Sciatic nerve (tissue), 2 donors: ENCODE data around the gene SYT9. TPM values are rescaled to one million over a fixed set of nuclear protein-coding genes. Genes with fewer than 3 reads are reported as not detected.
"Not testable (repeated sequence)": the region's sequence is repeated elsewhere in the genome, so short reads cannot be mapped to it uniquely, and the experiment has no call there.

ENCODE experiments used
- ATAC-seq: fragments of 200-7000 bp; cut with Tn5 transposase; one replicate; pipeline ENCODE4 v1.9.1; 2020; ENCODE audit warnings: mild to moderate bottlenecking, moderate library complexity
- DNase-seq: peaks from one replicate; pipeline ENCODE4 v3.0.0-alpha.2; 2020; ENCODE audit warnings: low spot score
- intact Hi-C: fragments of 100-400 bp; cut with DNase I; formaldehyde crosslinking; loops from one replicate; pipeline ENCODE4 v1.14.2; 2022
- microRNA-seq: library from miRNA; unstranded; fragments of <30 nt; microRNA quantifications from one replicate; pipeline ENCODE4 v1.2.0, GENCODE V29; 2020
- total RNA-seq: library from RNA; stranded (reverse); fragmentation: NEBNext Ultra II Directional; extraction: Animal tissue kit (Norgen Biotek cat#: 25700); gene quantifications from one replicate; pipeline ENCODE4 v1.2.1, GENCODE V29; 2021
- donor health status: DM: no; HTN: no; CAD: no.
- donor health status: DM: no; HTN: no; CAD: no.

SYT9 gene
- total RNA-seq, 1 donor from 2014 or later, result not detected

DNA sequence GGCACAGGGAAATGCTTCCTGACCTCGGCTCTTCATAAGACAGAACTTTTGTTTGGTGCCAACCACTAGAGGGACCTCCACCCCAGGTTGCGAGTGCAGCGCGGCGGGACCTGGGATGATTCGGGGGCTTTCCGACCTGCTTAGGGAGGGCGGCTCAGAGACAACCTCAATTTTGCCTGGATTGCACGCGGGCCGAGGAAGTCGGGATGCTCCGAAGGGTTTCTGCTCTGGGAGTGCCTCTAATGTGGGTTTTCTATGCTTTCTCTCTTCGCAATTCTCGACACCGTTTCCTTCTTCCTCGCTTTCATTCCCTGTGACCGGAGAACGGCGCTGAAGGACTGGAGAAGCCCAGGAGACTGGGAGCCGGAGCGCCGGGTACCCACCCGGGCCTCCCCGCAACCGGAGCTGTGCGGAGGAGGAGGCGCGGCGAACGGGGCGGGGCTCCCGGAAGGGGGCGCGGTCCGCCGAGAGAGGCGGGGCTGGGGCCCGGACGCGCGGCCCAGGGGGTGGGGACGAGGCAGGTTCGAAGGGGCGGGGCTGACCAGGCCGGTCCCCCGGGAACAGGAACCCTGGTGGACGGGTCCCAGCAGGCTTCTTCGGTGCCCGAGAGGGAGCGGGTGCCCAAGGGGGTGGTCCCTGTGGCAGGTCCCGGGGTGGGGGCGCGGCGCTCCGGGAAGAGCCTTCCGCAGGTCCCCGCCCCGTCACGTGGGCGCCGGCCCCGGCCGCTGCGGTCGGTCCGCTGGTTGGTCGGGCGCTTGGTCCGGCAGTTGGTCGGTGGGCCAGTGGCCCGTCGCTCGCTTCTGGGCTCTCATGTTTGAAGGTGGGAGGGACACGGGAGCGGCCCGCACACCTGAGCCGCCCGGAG lies 261.8 kb downstream of the SYT9 start, which contains the start of gene PPFIBP2:
PPFIBP2 (plus strand) TSS at position 766 of the 865 bp plus-strand sequence. CDS start 35,477 bp downstream, outside the sequence.
- intact Hi-C loops, result no loop called here
- peak; percentile 93 for DNase-seq
- ATAC-seq, result peak; percentile 93

DNA sequence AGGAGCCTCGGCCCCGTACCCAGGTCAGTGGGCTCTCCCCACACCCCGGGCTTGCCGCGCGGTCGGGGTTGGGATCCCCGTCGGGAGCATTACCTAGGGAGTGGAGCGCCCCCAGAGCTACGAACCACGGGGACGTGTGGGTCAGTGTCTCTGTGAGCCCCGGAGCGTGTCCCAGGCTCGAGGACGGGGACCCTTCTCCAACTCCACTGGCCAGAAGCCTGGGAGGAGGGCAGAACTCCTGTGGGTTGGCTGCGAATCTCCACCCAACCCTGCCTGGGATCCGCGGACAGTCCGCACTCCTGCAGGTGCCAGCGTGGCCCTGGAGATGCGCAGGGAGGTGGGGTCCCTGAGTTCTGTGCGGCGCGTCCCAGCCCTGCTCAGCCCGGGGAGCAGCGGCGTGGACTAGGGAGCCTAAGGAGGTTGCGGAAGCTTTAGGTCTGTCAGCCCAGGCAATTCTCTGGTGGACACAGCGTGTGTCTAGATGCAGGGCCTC lies 262.4 kb downstream of the SYT9 start:
- intact Hi-C loops, result no loop called here
- ATAC-seq (peak; percentile 29), DNase-seq (peak; percentile 64)

DNA sequence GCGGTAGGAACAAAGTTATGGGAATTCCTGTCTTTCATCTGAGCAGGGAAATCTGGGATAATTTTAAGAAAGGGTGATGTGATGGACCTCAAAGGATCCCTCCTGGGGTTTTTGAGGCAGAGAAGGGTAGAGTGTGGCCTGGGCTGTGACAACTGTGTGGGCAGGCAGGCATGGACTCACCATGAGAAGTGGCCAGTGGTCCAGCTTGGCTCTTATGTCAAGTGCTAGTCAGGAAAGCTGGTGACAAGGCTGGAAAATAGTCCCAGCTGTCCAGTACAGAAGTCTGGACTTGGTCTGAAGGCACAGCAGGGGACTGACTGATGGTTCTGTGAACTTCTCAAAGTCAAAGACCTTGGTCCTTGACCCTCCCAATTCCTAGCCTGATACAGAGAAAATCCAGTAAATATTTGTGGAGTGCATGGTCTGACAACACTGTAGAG lies 263.8 kb downstream of the SYT9 start:
- intact Hi-C loops, result no loop called here
- ATAC-seq (no peak), DNase-seq (no peak)

DNA sequence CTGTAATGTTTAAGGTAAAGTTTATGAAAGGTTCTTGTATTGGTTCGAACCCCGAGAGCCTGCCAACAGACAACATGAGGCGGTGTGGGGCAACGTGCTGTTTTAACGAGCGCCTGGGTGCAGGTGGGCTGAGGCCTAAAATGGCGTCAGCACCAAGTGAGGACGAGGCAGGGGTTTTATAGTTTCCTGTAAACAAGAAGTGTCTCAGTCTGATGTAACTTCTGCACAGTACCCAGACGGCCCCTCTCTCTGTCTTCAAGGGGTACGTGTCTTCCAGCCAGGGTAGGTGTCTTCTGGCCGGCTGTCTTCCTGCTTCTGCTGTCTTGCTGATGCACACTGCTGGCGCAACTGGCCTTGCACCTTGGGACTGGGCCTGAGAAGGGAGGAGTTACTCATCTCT lies 264.8 kb downstream of the SYT9 start:
- intact Hi-C loops, result no loop called here
- DNase-seq (no peak), ATAC-seq (no peak)

DNA sequence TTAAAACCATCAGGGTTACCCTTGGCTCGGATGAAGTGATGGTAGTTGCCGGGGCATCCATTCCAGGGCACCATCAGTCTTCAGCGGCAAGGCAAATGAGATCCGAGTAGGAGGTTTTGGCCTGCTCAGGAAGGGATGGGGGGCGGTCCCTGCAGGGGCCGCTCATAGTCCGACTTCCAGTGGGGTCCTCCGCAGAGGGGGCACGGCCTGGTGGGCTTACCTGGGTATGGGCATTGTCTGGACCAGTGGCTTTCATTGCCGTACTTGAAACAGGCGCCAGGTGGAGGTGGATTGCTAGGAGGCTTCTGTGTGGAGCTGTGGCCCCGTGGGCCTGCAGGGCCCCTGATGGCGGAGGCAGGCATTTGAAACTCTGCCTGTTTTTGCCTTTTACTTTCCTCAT lies 266.0 kb downstream of the SYT9 start:
- intact Hi-C loops, ATAC-seq, DNase-seq: not testable (repeated sequence)

Small RNA genes lying within 50 kb of the gene (microRNA-seq; reads per million reads assigned to microRNA genes)
- not detected for gene MIR302E

Other genes starting within 250 kb of the SYT9 start
- gene ZNF214, start 231.6 kb upstream of the SYT9 start, total RNA-seq, result 8.3 TPM
- 0.53 TPM for gene NLRP14, start 231.4 kb upstream of the SYT9 start, total RNA-seq
- 0.22 TPM for gene RBMXL2, start 162.9 kb upstream of the SYT9 start, total RNA-seq
- 27.2 TPM for gene OLFML1, start 233.6 kb downstream of the SYT9 start, total RNA-seq